GM21528 (cell line): ENCODE data around the gene ATG2B.

Experiments used
- ATAC-seq: cut with Tn5 transposase; IDR thresholded peaks from one replicate; pipeline ENCODE4 v1.9.1; 2021; ENCODE audit warnings: mild to moderate bottlenecking, moderate library complexity; ENCODE audit not compliant: unreplicated experiment, low FRiP score

Gene ATG2B, protein sequence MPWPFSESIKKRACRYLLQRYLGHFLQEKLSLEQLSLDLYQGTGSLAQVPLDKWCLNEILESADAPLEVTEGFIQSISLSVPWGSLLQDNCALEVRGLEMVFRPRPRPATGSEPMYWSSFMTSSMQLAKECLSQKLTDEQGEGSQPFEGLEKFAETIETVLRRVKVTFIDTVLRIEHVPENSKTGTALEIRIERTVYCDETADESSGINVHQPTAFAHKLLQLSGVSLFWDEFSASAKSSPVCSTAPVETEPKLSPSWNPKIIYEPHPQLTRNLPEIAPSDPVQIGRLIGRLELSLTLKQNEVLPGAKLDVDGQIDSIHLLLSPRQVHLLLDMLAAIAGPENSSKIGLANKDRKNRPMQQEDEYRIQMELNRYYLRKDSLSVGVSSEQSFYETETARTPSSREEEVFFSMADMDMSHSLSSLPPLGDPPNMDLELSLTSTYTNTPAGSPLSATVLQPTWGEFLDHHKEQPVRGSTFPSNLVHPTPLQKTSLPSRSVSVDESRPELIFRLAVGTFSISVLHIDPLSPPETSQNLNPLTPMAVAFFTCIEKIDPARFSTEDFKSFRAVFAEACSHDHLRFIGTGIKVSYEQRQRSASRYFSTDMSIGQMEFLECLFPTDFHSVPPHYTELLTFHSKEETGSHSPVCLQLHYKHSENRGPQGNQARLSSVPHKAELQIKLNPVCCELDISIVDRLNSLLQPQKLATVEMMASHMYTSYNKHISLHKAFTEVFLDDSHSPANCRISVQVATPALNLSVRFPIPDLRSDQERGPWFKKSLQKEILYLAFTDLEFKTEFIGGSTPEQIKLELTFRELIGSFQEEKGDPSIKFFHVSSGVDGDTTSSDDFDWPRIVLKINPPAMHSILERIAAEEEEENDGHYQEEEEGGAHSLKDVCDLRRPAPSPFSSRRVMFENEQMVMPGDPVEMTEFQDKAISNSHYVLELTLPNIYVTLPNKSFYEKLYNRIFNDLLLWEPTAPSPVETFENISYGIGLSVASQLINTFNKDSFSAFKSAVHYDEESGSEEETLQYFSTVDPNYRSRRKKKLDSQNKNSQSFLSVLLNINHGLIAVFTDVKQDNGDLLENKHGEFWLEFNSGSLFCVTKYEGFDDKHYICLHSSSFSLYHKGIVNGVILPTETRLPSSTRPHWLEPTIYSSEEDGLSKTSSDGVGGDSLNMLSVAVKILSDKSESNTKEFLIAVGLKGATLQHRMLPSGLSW (N-terminal part only)

DNA sequence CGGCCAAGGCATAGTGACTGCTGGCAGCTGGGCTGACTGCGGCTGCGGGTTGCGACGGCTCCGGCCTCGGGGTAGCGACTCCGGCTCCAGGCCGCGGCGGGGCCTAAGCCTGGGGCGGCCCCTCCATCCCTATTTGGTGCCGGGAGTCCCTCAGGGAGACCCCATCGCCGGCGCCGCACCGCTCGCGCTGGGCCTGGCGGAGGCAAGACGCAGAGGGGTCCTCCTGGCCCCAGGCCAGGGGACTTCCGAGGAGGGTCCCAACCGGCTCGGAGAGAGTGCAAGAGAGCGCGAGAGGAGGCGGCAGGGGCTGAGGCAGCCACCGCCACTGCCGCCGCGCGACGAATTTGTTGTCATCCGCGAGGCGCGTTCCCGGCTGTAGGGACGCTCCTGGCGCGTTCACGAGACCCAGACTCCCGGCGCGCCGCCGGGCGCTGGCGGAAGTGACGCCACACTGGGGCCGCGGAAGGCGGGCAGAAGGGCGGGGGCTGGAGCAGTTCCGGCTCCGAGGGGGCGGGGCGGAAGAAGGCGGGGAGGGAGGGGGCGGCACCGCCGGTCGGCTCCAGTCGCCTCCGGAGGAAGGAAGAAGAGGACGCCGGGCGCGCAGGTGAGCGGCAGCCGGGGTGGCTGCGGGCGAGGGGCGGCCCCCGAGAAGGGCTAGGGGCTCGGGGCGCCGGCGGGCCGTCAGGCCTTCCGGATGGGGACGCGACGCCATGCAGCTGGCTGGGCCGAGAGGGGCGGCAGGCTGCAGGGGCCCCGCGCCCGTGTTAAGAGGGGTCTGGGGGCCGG is at the start of gene ATG2B, which contains the start of gene GSKIP:
TSS of gene ATG2B (minus strand) at position 377 of the 786 bp plus-strand sequence. CDS start at position 12, 365 bp downstream.
TSS of gene GSKIP (plus strand) at position 562 of the 786 bp plus-strand sequence. CDS start 18,722 bp downstream, outside the sequence.
- peak; percentile 65 for ATAC-seq

DNA sequence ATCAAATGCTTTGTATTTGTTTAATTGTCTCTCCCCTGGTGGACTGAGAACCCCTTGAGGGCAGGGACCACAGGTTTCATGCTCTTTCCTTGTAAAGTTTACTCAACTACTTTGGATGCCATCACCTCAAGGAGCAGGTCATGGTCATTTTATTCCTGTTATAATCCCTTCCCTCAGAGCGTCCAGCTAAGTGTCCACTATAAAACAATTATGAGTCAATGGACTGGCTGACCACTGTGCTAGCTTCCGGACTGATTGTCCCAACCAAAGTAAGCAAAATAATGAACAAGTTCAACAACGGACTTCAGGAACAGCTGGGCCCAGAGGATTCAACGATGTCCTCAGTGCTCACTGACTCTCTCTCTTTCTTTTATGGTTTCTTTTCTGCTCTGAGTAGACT is 47.0 kb upstream of the ATG2B start:
- no peak for ATAC-seq

DNA sequence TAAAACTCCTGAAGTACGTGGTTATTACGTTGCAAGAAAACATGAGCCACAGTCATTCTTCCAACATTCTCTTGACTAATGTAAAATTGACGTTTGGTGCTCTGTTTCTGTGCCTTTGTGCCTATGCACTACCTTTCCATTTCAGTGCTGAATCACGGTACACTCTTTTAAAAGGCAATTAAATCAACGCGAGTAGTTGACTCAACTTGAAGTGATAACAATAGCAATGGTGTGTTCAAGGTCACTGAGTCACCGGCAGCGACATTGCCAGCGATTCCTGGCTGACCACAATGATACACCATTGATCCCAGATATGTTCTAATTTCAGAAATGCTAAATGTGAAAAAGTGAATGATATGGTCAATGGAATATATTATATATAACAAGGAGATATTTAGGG is 46.6 kb upstream of the ATG2B start:
- ATAC-seq: no peak

DNA sequence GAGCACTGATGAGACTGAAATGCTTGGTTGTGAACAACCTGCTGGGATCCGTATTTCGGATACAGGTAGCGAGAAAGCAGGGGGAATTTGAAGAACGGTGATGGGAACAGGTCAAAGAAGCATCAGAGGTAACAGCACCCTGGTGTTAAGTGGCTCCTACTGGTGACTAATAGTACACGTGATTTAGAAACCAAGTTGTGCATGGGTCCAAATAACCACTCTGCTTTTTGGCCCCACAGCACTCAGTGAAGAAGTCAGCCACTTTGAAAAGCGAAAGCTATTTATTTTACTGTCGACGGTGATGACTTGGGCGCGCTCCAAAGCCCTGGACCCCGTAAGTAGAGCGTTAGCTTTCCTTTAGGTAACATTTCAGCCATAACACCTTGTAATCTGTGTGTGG is 45.5 kb upstream of the ATG2B start:
- no peak for ATAC-seq

DNA sequence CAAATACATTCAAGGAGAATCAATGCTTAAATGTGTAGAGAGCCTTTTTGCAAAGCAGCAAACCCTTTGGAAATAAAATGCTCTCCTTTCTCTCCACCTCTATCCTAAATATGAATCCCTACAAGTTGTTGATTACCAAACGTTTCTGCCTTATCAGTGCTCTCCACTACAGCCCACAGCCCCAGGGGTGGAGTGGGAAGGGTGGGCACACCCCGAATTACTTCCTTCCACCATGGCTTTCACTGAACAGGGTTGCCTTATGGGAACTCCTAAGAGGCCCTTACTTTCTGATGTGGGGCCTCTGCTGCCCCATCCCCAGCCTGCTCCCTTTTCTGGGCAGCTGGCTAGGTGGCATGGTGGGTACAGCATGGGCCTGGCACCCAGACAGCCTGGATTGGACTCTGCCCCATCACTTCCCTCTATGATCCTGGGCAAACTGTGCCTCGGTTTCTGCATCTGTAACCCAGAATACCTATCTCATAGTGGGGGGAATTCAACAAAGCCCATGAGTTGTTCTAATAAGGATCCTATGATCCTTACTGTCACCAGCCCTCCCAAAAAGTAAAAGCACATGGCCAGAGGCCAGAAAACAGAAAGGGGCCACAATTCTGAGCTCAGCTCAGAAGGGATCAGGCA is 44.9 kb upstream of the ATG2B start:
- no peak for ATAC-seq

DNA sequence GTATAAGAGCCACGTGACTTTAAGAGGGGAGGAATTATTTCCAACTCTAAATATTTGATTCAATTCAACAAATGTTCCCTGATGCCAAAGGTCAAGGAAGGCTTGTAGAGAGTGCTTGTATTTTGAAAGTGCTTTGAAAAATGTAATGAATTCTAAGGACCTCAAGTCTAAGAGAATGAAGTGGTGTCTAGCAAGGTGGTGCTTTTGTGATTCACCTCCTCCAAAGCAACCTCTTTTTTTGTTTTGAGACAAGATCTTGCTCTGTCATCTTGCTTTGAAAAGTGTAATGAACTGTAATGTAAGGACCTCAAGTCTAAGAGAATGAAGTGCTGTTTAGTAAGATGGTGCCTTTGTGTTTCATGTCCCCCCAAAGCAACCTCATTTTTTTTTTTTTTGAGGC is 42.5 kb upstream of the ATG2B start:
- no peak for ATAC-seq

DNA sequence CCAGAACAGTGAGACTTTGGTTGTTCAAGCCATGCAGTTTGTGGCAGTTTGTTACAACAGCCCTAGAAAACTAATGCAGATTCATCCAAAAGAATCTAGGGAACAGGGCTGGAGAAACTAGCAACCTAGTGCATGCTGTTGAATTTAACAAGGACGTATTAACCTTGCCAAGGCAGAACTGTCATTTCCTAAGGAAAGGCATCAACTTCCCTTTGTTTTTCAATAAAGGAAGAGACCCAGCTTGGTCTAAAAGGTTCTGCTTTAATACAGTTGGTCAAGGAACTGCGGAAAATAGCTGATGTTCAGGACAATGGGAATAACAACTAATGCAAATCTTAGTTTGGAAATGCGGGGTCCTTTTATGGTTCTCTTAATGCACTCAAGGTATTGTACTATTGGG is 40.3 kb upstream of the ATG2B start:
- ATAC-seq: no peak

DNA sequence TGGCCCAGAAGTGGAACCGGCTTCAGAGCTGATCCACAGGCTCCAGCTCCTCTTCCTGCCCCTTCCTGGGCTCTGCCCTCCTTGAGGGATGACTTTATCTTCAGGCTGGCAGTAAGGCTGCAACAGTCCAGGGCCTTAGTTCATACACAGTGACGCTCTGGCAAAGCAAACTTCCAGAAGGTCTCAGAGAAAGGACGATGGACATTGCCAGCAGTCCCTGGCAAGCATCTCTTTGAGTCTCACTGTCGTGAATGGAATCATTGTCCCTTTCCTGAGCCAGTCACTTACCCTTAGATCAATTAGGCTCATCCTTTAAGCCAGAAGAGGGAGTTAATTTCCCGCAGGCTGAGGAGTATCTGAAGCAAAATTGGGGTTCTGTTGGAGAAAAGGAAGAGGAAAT is 37.4 kb upstream of the ATG2B start:
- ATAC-seq: no peak

DNA sequence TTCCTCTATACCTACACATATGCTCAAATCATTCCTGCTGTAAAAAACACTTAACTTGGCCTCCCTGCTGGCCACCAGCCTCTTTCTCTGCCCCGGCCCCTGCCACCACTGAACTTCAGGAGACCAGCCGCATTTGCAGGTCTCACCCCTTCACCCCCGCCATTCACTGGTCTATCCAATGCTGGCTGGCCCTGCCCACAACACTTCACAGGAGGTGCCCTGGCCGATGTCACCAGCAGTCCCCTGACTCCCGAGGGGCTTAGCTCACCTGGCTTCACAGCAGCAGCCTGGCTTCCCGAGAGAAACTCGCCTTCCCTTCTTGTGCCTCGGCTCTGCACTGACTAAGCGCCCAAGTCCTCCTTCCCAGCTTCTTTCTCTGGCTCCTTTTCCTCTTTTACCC is 36.3 kb upstream of the ATG2B start:
- ATAC-seq: no peak

DNA sequence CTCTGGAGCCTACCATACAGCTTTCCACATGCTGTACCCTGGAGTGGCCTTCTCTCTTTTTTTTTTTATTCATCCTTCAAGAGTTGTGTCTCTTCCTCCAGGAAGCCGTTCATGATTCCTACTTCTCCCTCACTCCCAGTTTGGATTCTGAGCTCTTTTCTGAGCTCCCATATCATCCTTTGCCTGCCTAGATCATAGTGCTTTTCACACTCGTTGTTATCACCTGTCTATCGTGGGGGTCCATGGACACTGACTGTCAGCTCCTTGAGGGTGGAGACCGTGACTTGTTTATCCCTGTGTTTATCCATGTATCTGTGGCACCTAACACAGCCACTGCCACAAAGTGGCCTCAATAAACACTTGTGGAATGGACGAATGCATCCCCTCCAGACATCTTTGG is 35.8 kb upstream of the ATG2B start:
- no peak for ATAC-seq

DNA sequence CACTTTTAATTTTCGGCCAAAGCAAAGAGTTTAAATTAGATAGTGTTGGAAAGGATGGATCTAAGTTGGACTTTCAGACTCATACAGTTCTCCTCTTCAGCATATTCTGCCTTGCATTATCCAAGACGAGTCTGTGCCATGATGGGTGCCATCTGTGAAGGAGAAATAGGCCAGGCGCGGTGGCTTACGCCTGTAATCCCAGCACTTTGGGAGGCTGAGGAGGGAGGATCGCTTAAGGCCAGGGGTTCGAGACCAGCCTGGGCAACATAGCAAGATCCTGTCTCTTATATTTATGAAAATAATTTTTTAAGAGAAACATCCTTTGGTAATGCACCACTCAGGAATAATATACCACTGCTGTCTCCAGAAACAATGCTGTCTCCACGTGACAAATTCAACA is 35.3 kb upstream of the ATG2B start:
- no peak for ATAC-seq

DNA sequence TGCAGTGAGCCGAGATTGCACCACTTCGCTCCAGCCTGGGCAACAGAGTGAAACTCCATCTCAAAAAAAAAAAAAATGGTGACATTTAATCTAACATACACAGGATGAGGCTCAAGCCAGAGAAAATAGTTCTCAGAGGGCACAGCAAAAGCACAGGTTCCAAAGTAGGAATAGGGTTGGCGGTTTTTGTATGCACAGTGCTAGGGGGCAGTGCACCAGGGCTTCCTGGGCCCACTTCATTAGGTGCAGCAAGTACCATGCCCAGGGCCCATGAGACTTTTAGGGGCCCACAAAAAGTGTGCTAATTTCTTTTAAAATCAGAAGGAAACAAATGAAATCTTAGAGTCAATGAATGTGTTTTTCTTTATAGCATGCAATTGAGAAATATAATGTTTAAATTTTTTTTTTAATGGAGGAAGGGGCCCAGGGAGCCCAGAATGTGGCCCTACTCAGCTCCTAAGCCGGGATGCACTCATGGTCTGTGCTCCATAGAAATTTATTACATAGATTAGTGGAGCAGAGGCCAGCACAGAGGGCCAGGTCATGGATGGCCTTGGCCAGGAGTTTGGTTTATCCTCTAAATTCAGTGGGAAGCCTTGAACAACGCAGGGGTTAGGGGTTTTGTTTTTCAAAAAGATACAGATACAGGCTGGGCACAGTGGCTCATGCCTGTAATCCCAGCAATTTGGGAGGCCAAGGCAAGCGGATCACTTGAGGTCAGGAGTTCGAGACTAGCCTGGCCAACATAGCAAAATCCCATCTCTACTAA is 31.1 kb upstream of the ATG2B start:
- no peak for ATAC-seq

DNA sequence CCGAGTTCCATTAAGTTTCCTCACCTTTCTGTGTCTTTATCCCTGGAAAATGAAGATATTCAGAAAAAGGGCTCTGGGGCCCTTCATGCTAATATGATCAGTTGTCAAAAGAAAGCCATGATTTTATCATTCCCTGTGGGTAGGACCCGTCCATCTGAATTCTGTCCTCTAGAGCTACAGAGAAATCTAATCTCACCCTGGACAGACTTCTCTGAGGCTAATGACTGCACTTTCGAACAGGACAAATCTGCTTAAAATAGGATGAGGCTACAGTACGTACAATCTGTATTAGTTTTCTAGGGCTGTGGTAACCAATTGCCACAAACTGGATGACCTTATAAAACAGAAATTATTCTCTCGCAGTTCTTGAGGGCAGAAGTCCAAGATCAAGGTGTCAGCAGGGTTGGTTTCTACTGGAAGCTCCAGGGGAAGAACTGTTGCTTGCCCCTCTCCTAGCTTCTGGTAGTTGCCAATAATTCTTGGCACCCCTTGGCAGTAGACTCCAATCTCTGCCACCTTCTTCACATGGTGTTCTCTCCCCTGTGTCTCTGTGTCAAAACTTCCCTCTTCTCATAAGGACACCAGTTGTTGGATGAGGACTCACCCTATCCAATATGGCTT is 30.0 kb upstream of the ATG2B start:
- no peak for ATAC-seq

DNA sequence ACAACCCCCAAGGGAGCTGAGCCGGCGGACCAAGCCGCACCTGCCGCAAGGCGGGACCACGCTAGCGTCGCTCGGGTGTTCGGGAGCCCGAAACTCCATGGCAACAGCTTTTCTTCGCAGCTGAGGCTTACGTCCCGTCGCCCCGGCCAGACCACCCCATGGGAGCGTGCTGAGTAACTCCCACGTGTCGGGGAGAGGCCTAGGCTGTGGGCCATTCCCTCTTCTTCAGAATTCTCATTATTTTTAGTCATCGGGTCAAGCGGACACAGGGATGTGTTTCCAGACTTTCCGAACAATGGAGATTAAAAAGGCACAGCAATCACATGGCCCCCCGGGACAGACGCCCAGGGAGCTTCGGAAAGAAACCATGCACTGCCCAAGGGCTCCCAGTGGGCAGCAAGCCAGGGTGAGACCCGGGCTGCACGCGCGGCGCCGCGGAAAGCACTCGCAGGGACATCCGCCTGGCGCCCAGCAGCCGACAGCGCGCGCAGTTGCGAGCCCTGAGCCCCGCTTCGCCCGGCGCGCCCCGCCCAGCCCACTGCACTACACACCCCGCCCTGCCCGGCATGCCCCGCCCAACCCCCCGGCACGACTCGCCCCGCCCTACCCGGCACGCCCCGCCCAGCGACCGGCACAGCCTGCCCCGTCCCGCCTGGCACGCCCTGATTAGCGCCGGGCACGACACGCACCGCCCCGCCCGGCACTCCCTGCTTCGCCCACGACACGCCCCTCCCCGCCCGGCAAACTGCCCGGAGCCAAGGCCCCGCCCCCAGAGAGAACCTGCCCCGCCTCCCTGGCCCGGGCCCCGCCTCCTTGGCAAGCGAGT is 28.4 kb upstream of the ATG2B start:
- peak; percentile 92 for ATAC-seq

DNA sequence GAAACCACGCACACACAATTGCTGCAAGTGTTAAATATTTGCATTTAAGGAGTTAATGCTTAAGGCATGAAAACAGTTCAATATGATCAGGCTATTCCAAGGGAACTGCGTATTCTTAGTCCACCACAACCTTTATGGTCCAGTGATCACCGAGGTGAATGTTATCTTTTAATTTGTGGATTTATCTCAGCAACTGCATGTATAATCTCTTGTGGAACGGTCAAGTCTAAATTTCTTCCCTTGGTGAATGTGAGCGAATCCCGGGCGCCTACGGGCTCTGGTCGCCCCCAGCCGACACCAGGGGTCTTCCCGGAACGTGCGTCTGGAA is 27.8 kb upstream of the ATG2B start:
- no peak for ATAC-seq

DNA sequence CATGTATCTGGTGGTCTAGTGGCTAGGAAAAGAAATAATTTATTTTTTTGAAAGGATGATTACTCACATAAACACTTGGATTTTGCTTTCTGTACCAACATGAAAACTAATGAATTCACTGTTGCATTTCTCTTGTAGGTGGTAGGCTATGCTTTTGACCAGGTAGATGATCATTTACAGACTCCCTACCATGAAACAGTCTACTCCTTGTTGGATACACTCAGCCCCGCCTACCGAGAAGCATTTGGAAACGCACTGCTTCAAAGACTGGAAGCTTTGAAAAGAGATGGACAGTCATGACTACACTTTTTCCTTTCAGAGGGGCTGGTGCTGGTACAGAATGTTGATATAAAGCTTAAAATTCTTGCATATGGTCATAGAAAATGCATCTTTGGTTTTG is 22.2 kb upstream of the ATG2B start:
- ATAC-seq: no peak

DNA sequence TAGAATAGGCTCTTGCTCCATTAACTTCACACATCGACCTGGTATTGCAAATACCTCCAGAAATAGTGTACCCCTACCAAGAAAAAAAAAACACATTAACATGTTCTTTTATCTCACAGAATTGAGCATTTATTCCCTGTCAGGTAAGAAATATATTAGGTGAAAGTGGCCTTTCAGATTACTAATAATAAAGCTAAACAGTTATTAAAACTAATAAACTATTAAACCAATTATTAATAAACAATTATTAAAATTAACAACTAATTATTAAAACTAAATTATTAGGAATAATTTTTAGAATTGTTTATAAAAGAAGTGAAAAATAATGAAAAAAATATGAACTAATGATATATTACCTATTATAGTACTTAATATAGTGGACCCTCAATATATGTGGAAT is 21.6 kb upstream of the ATG2B start:
- no peak for ATAC-seq

DNA sequence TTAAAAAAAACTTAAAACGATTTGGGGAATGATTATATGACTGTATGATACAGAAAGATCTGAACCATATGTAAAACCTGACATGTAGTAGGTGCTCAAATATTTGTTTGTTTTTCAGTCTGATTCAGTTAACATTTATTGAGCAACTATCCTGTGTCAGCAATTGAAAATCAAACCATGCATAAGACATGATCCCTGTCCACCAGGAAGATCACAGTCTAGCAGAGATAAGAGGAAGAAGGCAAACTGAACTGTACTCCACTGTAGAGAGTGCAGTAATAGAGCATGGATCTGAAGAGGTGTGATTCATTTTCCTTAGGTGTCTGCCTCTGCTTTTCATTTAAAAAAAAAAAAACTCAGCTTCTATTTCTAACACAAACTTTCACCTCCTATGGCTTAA is 20.9 kb upstream of the ATG2B start:
- ATAC-seq: no peak
